GM13976 (cell line): Measurements from ENCODE around the gene ADAMTS14.

Experiments used
- DNase-seq: peaks from one replicate; pipeline ENCODE4 v3.0.0; 2012; ENCODE audit warnings: low spot score
- in situ Hi-C: fragments of 300-500 bp; cut with MboI; formaldehyde crosslinking; loops from one replicate; pipeline ENCODE4 v1.12.0; 2022; ENCODE audit warnings: low sequenced_read_pairs, mixed read lengths, inconsistent platforms; ENCODE audit not compliant: unreplicated experiment
- TF ChIP-seq, protein P1 (sequence below): IDR thresholded peaks from 2 replicates; pipeline ENCODE4 v1.5.1; 2012; ENCODE audit warnings: borderline replicate concordance, mild to moderate bottlenecking; ENCODE audit not compliant: insufficient read depth; ENCODE audit errors: extremely low read depth, missing control alignments, control extremely low read depth

The ADAMTS14 gene

DNA sequence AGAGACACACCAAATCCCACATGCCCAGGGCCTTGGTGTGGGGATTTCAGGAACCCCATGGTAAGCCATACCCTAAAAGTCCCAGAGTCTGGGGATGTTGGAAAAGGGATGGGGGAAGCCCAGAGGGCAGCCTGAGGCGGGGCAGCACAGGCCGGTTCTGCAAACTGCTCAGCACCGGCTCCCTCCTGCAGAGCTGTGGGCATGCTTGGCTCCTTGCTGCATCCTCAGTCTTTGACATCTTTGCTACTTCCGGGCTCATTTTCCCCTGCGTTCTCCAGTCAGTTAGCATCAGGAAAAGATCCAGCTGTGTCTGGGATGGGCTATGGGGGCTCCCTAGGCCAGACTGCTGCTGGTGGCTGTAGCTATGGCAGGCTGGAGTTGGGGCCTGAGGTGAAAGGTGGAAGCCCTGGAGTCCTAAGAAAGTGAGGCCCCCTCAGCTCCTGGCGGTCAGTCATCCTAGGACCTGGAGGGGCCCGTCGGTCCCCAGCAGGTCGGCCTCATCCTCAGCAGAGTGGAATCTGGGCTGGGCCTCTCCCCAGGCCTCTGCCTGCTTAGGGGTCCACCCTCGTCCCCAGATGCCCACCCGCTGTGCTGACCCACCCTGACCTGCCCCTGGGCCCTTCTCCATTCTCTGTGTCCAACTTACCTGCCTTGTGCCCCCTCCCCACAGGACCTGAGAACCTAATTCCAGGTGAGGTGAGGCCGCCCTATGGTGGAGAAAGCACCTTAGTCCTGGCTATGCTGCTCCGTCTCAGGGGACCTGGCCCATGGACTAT lies 103.6 kb downstream of the ADAMTS14 start:
- TF ChIP-seq, protein P1, sequence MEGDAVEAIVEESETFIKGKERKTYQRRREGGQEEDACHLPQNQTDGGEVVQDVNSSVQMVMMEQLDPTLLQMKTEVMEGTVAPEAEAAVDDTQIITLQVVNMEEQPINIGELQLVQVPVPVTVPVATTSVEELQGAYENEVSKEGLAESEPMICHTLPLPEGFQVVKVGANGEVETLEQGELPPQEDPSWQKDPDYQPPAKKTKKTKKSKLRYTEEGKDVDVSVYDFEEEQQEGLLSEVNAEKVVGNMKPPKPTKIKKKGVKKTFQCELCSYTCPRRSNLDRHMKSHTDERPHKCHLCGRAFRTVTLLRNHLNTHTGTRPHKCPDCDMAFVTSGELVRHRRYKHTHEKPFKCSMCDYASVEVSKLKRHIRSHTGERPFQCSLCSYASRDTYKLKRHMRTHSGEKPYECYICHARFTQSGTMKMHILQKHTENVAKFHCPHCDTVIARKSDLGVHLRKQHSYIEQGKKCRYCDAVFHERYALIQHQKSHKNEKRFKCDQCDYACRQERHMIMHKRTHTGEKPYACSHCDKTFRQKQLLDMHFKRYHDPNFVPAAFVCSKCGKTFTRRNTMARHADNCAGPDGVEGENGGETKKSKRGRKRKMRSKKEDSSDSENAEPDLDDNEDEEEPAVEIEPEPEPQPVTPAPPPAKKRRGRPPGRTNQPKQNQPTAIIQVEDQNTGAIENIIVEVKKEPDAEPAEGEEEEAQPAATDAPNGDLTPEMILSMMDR, result no peak
- peak; percentile 21 for DNase-seq
- in situ Hi-C loops, result no loop called here

DNA sequence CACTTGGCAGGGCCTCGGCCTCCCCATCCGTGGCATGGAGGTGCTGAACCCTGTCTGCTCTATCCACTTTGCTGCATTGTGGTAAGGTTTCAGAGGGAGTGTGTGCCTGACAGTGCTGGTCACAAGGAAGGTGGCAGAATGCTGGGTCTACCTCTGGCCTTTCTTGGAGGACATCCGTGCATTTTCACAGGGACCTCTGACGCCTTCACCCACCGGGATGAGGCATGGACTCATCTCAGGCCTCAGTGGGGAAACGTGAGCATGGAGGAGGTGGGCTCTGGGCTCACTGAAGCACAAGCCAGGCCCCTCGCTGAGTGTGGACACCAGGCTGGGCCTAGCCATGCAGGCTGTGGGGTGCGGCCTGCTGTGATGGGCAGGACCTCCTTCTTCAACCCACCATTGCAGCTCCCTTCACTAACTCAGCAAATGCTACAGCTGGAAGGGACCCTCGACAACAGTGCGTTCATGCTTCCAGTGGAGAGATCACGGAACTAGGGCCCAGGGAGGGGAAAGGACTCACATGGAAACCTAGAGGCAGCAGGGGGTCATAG lies 104.2 kb downstream of the ADAMTS14 start:
- TF ChIP-seq, protein P1, result no peak
- peak; percentile 13 for DNase-seq
- in situ Hi-C loops, result no loop called here

DNA sequence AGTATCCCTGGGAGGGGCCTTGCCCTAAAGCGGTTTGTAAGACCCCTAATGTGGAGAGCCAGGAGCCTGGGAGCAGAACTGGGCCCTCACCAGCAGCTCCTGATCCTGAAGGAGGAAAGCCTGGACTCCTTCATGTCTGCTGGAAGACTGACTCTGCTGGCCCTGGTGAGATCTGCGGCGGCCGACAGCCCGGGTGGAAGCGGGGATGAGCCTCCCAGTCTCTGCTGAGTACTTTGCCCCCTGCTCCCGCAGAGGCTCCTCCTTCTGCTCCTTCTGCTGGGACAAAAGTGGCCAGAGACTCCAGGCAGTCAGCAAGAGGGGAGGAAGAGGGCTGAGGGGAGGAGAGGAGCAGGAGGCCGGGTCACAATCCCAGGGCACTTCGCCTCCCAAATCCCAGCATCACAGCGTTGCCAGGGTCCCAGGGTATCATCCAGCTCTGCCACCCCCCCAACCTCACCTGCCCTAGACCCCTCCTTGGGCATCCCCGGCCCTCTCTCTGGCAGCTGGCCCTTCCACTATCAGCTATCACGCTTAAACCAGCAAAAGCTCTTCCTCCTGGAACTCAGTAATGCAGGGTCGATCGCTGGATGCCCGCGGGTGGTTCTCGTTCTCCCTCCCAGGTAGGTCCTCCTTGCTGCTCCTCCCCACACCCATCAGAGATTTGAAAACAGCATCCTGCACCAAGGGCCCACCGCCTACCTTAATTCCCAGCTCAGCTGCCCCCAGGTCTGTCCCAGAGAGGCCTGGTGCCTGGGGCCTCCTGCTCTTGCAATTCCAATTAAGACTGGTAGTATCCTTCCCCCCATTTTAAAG lies 105.0 kb downstream of the ADAMTS14 start:
- in situ Hi-C loops, result no loop called here
- peak; percentile 10 for DNase-seq
- TF ChIP-seq, protein P1, result no peak

DNA sequence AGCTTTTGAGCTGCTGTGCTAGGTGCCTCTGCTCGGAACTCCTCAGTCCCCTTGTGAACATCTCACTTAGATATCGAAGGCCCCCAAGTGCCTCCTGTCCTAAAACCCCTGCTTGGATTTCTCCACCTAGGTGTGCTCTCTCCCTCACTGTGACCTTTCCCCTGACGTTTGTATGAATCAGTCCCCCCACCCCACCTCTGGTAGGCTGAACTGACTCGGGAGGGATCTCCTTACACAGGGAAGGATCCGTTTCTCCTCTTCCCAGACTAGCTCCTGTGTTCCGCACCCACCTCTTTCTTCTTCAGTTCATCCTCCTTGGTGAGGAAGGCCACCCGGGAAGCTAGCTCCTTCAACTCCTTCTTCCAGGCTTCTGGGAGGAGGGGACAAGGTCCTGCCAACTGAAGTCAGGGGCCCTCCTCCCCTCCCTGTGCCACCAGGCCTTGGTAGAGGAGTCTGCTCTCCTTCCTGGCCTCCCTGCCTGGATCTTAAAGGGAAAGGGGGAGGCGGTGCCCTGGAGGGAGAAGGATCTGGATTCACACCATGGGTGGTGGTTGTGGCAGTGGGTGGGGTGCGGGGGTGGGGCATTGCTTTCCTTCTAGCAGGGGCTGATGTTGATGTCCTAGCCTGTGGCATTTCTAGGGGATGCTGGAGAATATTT lies 106.1 kb downstream of the ADAMTS14 start:
- peak; percentile 9 for DNase-seq
- in situ Hi-C loops, result no loop called here
- TF ChIP-seq, protein P1, result no peak

DNA sequence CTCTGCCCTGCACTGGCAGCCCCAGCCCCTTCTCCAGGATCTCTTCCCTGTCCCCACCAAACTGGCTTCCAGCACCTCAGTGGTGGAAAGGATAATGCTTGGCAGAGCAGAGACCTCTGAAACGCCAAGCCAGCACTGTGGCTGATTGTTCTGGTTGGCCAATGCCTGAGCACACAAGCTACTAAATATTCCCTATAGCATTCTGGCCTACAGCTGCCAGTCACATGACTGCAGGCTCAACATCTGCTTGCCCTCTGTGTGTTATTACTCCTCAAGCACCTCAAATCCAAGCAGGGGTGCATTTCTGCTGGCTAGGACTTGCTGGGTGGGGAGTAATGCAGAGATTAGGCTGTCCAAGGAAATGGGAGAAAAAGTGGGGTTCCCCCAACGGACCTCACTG lies 106.8 kb downstream of the ADAMTS14 start:
- peak; percentile 9 for DNase-seq
- in situ Hi-C loops, result no loop called here
- TF ChIP-seq, protein P1, result no peak
